ENCODE data around the gene ODAD2. TPM values are rescaled to one million over a fixed set of nuclear protein-coding genes. Genes with fewer than 3 reads are reported as not detected.
"Not testable (repeated sequence)": the region's sequence is repeated elsewhere in the genome, so short reads cannot be mapped to it uniquely, and the experiment has no call there.

ODAD2 gene
- total RNA-seq, 1 experiment from 2014 or later: 6.8 TPM

DNA sequence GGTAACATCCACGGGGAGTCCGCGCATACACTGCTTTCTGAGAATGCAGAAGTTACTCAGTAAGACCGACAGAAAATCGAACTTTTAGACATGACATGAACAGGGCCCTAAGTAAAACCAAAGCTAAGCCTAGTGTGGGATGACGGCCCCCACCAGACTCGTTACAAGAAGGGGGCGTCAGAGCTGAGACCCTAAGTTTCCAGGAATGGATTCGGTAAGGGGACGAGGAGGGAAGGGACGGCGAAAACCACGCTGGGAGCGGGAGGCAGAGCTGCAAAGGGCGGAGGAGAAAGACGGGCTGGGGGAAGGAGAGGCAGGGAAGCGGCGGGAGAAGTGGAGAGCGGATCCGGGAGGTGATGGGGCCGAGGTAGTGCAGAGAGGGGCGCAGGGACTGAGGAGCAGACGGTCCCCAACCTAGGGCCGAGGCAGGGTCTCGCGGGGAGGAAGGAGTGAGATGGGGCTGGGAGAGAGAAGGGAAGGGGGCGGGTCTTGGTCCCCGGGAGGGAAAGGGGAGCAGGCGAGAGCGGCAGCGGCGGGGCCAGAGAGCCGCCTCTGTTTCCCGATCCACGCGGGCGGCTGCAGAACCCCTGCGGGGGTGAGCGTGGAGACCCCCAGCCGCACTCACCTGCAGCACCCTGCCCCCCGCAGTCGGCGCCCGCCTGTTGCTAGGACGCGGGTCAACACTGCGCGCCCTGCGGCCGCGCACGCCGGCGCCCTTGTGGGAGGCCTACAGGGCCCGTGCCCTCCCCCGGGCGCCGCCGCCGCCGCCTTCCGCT, 513 bp downstream of the ODAD2 start:
- Histone ChIP-seq H3K27ac (peak overlapping the region; percentile 86), H3K4me3 (peak overlapping the region; percentile 91), H3K9me3 (replicated peaks) (0 out of 2 replicates have a peak, but pooled peaks cover 3% of the 10 kb centered on the region), H3K36me3 (no peaks in the 10 kb centered on the region), H3K4me1 (peaks cover 20% of the 10 kb centered on the region), H3K27me3 (no peaks in the 10 kb centered on the region)
- peak; percentile 91 to 92 for DNase-seq

DNA sequence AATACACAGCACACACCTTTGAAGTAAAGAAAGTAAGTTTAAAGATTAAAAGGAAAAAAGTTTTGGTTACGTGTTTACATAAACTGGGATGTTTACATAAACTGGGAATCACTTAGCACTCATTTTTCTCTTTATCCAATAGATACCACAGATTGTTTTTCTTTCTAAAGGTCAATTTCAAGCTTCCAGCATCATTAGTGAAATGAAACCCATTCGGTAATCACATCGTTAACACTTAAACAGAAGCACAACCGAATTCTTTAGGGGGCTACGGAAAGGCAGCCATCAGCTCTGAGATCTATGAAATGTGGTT, 1.1 kb downstream of the ODAD2 start:
- Histone ChIP-seq H3K36me3 (no peaks in the 10 kb centered on the region), H3K9me3 (replicated peaks) (0 out of 2 replicates have a peak, but pooled peaks cover under 1% of the 10 kb centered on the region), H3K4me1 (peaks cover 20% of the 10 kb centered on the region), H3K4me3 (peak overlapping the region; percentile 91), H3K27ac (peak overlapping the region; percentile 86), H3K27me3 (no peaks in the 10 kb centered on the region)
- DNase-seq: no peak

DNA sequence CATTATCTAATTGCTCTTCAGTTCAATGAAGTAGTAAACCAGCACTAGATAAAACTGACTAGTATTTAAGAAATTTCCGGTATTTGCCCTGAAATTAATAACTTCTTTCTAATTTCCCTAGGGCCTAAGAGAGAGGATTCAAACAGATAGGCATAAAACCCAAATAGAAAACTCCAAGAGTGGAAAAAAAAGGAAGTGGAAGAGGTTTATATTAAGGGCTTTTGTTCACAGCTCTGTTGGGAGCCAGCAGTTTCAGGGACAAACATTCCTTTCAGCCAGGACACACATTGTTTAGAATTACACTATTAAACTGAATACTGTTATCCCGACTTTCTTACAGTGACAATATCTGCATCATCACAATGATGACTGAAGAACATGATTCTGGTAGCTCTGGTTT, 3.6 kb downstream of the ODAD2 start:
- H3K27me3 ChIP-seq: no peaks in the 10 kb centered on the region
- peaks cover 20% of the 10 kb centered on the region for H3K4me1 ChIP-seq
- DNase-seq: peak in 1 of 2 experiments; percentile 50

DNA sequence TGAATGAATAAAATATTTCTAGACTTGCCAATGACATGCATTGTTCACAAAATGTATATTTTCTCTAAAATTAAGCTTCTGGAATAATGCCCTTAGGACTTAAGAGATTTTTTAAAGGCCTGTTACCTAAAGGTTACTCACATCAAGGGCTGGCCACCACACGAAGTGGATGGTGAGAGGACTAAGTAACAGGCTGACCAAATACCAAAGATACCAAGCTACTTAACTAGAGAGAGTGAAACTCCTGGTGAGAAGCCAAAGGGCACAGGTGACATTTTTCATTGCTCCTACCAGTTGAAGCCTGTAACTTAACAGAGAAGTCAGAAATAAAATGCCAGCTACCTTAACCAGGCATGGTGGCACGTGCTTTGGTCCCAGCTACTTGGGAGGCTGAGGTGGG, 9.5 kb downstream of the ODAD2 start:
- not testable (repeated sequence) for H3K36me3 ChIP-seq; H3K27ac ChIP-seq; DNase-seq; H3K27me3 ChIP-seq; H3K9me3 ChIP-seq (replicated peaks); H3K4me3 ChIP-seq
- H3K4me1 ChIP-seq: peaks cover 28% of the 10 kb centered on the region

More for the DNA sequence above, 3.6 kb downstream of the ODAD2 start:
- no peaks in the 10 kb centered on the region for H3K36me3 ChIP-seq
- H3K4me3 ChIP-seq: no peak overlapping the region
- no peak overlapping the region for H3K27ac ChIP-seq
- H3K9me3 ChIP-seq (replicated peaks): no peaks in the 10 kb centered on the region

DNA sequence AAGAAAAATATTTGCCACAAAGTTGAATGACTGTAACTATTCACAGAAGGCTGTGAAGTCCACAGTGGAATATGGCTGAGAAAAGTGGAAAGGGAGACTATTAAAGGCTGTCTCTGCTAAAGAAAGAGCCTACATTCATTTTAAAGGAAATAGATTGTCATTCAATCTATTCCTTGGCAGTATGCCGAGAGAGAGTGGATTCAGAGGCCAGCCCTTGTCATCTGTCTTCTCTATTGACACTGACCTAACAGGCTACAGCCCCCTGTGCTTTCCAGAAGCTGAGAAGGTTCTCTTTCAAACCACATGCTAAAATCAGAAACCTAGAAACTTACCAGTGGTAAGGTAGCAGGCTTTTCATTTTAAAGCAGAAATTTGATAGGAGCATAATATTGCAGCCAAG, 12.1 kb downstream of the ODAD2 start:
- Histone ChIP-seq H3K4me3 (no peak overlapping the region), H3K36me3 (peaks cover 2% of the 10 kb centered on the region; the same call in 1 of the 2 replicates), H3K4me1 (peaks cover 28% of the 10 kb centered on the region), H3K27ac (peak overlapping the region; percentile 62), H3K9me3 (replicated peaks) (no peaks in the 10 kb centered on the region), H3K27me3 (no peaks in the 10 kb centered on the region)
- DNase-seq: peak; percentile 60 to 86

DNA sequence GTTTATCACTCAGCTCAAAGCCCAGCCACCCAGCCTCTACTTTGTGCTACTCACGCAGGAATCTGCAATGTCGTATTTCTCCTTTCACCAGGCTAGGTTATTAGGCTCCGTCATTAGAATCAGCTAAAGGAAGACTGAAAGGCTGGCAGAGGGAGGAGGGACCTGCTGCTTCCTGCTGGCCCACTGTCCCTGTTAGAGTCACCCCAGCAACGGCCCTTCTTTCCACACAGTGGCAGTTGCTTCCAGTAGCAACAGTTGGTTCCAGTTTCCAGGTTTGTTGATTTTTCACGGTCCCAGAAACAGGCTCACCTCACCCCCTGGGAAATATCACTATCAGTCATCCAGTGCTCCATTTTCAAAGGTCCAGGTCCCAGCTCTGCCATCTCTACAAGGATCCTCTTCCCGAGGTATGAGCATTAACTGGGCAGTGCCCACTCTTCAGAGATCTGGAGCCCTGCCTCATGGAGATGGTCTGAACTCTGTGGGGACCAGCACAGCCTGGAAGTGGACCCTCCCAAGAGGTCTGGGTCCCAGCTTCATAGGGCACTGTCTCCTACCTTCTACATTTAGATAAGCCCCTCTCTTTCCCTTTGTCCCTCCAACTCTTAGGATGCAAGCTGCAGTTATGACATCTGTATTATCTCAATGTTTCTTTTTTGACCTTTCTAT, 15.9 kb downstream of the ODAD2 start:
- Histone ChIP-seq H3K9me3 (replicated peaks) (no peaks in the 10 kb centered on the region), H3K4me3 (no peak overlapping the region), H3K27me3 (no peaks in the 10 kb centered on the region), H3K27ac (no peak overlapping the region), H3K4me1 (peaks cover 23% of the 10 kb centered on the region), H3K36me3 (peaks cover 2% of the 10 kb centered on the region; the same call in 1 of the 2 replicates)
- DNase-seq: peak; percentile 42 to 52

DNA sequence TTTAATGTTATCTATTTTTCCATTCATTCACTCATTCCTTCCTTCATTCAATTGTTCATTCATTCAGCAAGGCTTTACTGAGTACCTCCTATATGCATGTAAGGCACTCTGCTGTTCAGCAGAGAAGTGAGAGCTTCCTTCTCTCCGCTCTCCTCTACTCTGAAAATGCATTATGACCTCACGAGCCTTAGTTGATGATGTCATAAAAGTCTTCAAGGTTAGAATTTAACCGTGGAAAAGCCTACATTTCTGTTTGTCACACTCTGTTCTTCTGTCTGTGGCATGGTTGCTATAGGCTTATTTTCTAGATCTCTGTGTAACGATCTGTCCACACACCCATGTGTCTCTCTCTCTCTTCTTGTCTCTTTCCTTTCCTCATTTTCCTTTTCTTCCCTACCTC, 17.1 kb downstream of the ODAD2 start:
- DNase-seq: no peak
- Histone ChIP-seq H3K4me3 (no peak overlapping the region), H3K9me3 (replicated peaks) (no peaks in the 10 kb centered on the region), H3K36me3 (peaks cover 2% of the 10 kb centered on the region; the same call in 1 of the 2 replicates), H3K27me3 (no peaks in the 10 kb centered on the region), H3K4me1 (peaks cover 11% of the 10 kb centered on the region), H3K27ac (no peak overlapping the region)

DNA sequence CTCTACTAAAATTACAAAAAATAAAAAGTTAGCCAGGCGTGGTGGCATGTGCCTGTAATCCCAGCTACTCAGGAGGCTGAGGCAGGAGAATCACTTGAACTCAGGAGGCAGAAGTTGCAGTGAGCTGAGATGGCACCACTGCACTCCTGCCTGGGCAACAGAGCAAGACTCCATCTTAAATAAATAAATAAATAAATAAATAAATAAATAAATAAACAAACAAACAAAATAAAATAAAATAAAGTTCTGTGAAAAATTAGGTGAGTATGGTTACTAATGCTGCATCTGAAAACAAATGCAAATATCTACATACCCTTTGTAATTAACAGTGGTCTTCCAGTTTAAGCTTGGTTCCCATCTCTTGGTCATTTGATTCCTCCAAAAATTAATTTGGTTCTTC, 28.1 kb downstream of the ODAD2 start:
- not testable (repeated sequence) for DNase-seq; H3K27me3 ChIP-seq; H3K9me3 ChIP-seq (replicated peaks); H3K4me3 ChIP-seq; H3K27ac ChIP-seq; H3K4me1 ChIP-seq; H3K36me3 ChIP-seq

DNA sequence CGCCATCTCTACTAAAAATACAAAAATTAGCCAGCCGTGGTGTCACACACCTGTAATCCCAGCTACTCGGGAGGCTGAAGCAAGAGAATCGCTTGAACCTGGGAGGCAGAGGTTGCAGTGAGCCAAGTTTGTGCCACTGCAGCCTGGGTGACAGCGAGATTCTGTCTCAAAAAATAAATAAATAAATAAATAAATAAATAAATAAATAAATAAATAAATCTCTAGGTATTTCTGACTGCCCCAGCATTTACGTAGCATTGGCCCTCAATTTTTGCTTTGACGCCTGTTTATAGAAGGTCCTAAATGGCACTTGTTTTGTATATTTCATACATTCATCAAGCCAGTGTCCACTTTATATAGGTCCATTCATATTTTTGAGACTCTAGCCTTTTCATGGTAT, 28.9 kb downstream of the ODAD2 start:
- not testable (repeated sequence) for DNase-seq; H3K27me3 ChIP-seq; H3K36me3 ChIP-seq; H3K4me1 ChIP-seq; H3K9me3 ChIP-seq (replicated peaks); H3K4me3 ChIP-seq; H3K27ac ChIP-seq

DNA sequence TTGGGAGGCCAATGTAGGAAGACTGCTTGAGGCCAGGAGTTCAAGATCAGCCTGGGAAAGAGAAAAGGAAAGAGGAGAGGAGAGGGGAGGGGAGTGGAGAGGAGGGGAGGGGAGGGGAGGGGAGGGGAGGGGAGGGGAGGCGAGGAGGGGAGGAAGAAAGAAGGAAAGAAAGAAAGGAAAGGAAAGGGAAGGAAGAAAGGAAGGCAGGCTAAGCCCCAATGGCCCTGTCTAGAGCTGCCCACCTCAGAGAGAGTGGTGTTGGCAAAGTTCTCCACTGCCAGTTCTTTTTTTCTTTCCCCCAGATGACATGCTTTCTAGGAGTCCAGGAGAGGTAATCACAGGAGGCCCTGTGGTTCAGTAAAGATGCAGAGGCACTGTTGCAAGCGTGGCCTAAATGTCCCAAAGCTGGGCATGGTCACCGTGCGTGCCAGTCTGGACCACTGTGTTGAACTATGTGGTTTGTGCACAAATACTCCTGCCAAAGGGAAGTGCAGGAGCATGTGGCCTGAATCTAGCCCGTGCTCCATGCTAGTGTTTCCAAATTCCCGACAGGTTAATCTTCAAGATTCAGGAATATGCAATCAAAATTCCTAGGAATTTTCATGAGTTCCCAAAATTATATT, 39.7 kb downstream of the ODAD2 start:
- Histone ChIP-seq H3K36me3 (no peaks in the 10 kb centered on the region), H3K4me1 (no peaks in the 10 kb centered on the region; the same call in 1 of the 2 replicates), H3K27me3 (no peaks in the 10 kb centered on the region), H3K9me3 (replicated peaks) (no peaks in the 10 kb centered on the region), H3K4me3 (no peak overlapping the region), H3K27ac (no peak overlapping the region)
- DNase-seq: no peak

DNA sequence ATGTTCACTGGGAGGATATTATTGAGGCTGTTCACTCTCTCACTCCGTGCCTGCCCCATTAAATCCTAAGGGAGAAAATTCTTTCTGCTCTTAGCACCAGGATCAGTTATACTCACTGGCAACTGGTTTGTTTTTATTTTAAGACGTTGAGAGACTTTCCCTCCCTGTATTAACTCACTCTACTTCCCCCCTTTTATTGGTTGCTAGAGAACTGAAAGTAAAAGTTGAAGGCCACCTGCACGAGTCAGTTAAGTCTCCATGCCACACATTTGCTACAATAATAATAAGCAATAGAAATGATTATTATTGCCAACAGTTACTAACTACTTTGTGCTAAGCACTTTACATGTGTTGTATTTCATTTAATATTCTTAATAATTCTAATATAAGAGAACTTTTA, 40.5 kb downstream of the ODAD2 start:
- H3K27me3 ChIP-seq; H3K4me1 ChIP-seq; DNase-seq; H3K27ac ChIP-seq; H3K4me3 ChIP-seq; H3K36me3 ChIP-seq; H3K9me3 ChIP-seq (replicated peaks): not testable (repeated sequence)

DNA sequence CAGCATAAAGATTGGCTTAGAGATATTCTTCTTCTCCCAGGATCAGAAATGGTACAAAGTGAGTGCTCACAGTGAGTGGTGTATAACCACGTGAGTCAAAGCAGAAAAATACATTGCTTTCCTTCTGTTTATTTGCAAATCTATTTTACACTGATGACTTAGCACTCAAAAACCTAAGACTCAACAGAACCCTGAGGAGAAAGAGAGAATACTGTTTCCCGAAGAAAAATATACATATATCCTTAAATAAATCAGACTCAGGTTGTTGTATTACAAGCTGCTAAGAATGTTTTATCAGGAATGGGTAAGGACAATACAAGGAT, 48.7 kb downstream of the ODAD2 start:
- Histone ChIP-seq H3K36me3 (no peaks in the 10 kb centered on the region), H3K9me3 (replicated peaks) (no peaks in the 10 kb centered on the region), H3K4me3 (no peak overlapping the region), H3K4me1 (peaks cover 14% of the 10 kb centered on the region), H3K27me3 (no peaks in the 10 kb centered on the region), H3K27ac (no peak overlapping the region)
- no peak for DNase-seq

DNA sequence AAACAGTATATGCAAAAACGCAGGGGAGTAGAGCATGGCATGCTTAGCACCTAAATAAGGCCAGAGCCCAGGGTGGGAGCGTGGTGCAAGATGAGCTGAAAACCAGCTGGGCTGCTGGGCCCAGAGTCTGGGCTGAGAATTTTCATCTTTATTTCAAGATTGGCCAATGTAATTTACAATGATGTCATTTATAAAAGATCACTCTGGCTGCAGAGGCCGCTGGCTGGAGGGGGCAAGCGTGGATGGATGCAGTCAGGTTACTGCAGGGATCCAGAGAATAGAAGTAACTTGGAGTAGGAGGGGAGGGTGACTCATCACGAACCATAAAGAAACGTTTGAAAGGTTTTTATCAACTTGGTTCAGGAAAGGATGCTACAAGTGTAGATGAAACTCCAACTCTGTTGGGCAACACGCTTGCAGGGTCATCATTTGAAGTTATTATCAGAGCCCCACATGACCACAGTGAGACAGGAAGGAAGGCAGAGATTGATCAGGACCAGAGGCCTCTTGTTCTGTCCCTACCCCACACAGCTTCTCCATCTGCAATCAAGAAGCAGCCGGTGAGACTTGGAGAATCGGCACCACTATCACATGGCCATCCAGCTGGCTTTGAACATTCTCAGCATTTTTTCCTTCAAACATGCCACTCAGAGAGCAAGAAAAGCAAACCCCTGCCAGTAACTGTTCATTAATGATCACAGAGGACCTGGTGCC, 49.2 kb downstream of the ODAD2 start:
- Histone ChIP-seq H3K36me3 (no peaks in the 10 kb centered on the region), H3K9me3 (replicated peaks) (no peaks in the 10 kb centered on the region), H3K4me1 (peaks cover 14% of the 10 kb centered on the region), H3K27me3 (no peaks in the 10 kb centered on the region), H3K27ac (no peak overlapping the region), H3K4me3 (no peak overlapping the region)
- no peak for DNase-seq

DNA sequence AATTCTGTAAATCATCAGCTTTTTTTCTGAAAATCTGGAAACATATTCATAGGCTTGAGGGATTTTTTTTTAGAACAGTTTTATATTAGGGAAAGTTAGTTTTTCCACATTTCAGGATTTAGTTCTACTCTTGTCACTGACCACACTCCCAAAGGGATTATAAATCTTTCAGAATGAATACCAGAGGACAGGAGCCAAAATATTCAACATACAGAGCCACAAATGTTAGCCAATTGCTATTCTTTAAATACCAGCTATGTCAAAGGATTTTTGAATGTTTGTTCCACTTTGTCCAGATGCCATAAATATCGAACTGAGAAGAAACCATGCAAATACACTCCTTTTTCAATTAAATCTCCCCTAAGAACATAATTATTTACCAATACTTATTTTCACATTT, 50.7 kb downstream of the ODAD2 start:
- peak in 1 of 2 experiments; percentile 32 for DNase-seq
- Histone ChIP-seq H3K27me3 (no peaks in the 10 kb centered on the region), H3K4me1 (peaks cover 14% of the 10 kb centered on the region), H3K36me3 (no peaks in the 10 kb centered on the region), H3K9me3 (replicated peaks) (no peaks in the 10 kb centered on the region), H3K27ac (no peak overlapping the region), H3K4me3 (no peak overlapping the region)

DNA sequence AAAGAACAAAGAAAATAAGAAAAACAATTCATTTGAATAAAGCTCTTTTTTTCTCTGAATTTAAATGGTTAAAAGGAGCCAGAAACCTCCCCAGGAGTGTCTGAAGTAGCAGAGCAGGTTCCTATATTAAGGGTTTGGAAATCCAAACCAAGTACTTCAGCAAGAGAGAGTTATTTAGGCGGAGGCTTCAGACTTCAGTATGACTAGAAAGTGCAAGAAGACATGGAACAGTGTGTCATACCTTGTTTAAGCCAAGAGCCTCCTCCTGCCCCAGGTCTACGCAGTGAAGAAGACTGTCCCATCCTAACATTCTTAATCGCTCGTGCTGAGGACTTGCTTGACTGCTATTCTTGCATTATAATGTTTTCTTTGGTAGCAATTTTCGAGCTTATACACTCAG, 51.3 kb downstream of the ODAD2 start:
- DNase-seq: no peak
- Histone ChIP-seq H3K4me1 (peaks cover 14% of the 10 kb centered on the region), H3K9me3 (replicated peaks) (no peaks in the 10 kb centered on the region), H3K4me3 (no peak overlapping the region), H3K27me3 (no peaks in the 10 kb centered on the region), H3K27ac (no peak overlapping the region), H3K36me3 (no peaks in the 10 kb centered on the region)

Data from SJCRH30 (cell line).